DND-41 (cell line): ENCODE results near the gene FOXN3.

Experiments
- ATAC-seq: fragments of 200-7000 bp; cut with Tn5 transposase; 3 replicates; pipeline ENCODE4 v1.9.1; 2021; ENCODE audit warnings: low read depth; ENCODE audit not compliant: insufficient read depth
- DNase-seq: peaks from one replicate; pipeline ENCODE4 v3.0.0-alpha.2; 2020
- H2AFZ ChIP-seq: 2 replicates; pipeline ENCODE4 v1.6.0; 2012; ENCODE audit warnings: low read depth, low read length
- H3K27ac ChIP-seq: 2 replicates; pipeline ENCODE4 v1.5.1; 2012; ENCODE audit warnings: low read length, inconsistent platforms
- H3K27me3 ChIP-seq: fragments of 200-600 bp; sonication (generic); 2 replicates; pipeline ENCODE4 v1.6.0; 2012; ENCODE audit warnings: low read length, mild to moderate bottlenecking, inconsistent platforms; ENCODE audit not compliant: insufficient read depth, poor library complexity
- H3K36me3 ChIP-seq: 2 replicates; pipeline ENCODE4 v1.5.1; 2012; ENCODE audit warnings: low read length, inconsistent platforms; ENCODE audit not compliant: insufficient read depth
- H3K4me1 ChIP-seq: 2 replicates; pipeline ENCODE4 v1.5.1; 2012; ENCODE audit warnings: mild to moderate bottlenecking, low read length; ENCODE audit not compliant: insufficient read depth
- H3K4me2 ChIP-seq: 2 replicates; pipeline ENCODE4 v1.6.0; 2012; ENCODE audit warnings: mild to moderate bottlenecking, moderate library complexity, low read length, inconsistent platforms; ENCODE audit not compliant: insufficient read depth
- H3K4me3 ChIP-seq, 2 experiments: fragments of 200-600 bp in 1 of 2; shearing (Covaris generic) in 1 of 2; 2 replicates each; pipeline ENCODE4 v1.5.1; 2012 to 2016; ENCODE audit warnings: inconsistent platforms in 2 of 2, low read length in 2 of 2, mild to moderate bottlenecking in 2 of 2, low read depth in 1 of 2, moderate library complexity in 1 of 2
- H3K79me2 ChIP-seq: 2 replicates; pipeline ENCODE4 v1.6.0; 2012; ENCODE audit warnings: low read length, inconsistent platforms; ENCODE audit not compliant: insufficient read depth
- H3K9ac ChIP-seq: 2 replicates; pipeline ENCODE4 v1.6.0; 2012; ENCODE audit warnings: low read depth, mild to moderate bottlenecking, inconsistent platforms, low read length, moderate library complexity
- H3K9me3 ChIP-seq: 2 replicates; pipeline ENCODE4 v1.5.1; 2012; ENCODE audit warnings: low read length, moderate library complexity, mild to moderate bottlenecking, inconsistent platforms; ENCODE audit not compliant: insufficient read depth, severe bottlenecking
- H4K20me1 ChIP-seq: 2 replicates; pipeline ENCODE4 v1.6.0; 2012; ENCODE audit warnings: low read length; ENCODE audit not compliant: insufficient read depth
- CTCF ChIP-seq: IDR thresholded peaks from 2 replicates; pipeline ENCODE4 v1.5.1; 2012; ENCODE audit warnings: borderline replicate concordance, low read length, moderate library complexity, mild to moderate bottlenecking; ENCODE audit not compliant: poor library complexity, severe bottlenecking; ENCODE audit errors: extremely low read depth
- EZH2 ChIP-seq: IDR thresholded peaks from 3 replicates; pipeline ENCODE4 v1.6.1; 2012; ENCODE audit warnings: borderline replicate concordance, low read depth, mild to moderate bottlenecking, moderate library complexity, low read length, inconsistent platforms; ENCODE audit not compliant: severe bottlenecking

Gene FOXN3

GRCh38 chr14:89417091-89417464 lies at the start of gene FOXN3:
Gene FOXN3, minus strand, starts transcription at chr14:89417233. Its CDS starts 4,757 bp downstream, at chr14:89412476.
- H2AFZ ChIP-seq = peak within 1 kb of the TSS; percentile 76
- H3K27me3 ChIP-seq = no peaks in the 10 kb centered on the region

GRCh38 chr14:89466484-89466883 lies 49.5 kb upstream of the FOXN3 start:
- peak overlapping the region; percentile 15; the same call in 1 of the 2 replicates for H3K9ac ChIP-seq
- peaks cover 26% of the 10 kb centered on the region for H3K4me1 ChIP-seq
- no peaks in the 10 kb centered on the region for H3K27me3 ChIP-seq
- H3K36me3 ChIP-seq = no peaks in the 10 kb centered on the region
- no peaks in the 10 kb centered on the region for H4K20me1 ChIP-seq
- no peak for TF ChIP-seq EZH2
- TF ChIP-seq CTCF = no peak
- H2AFZ ChIP-seq = no peak overlapping the region
- 0 out of 2 replicates have a peak, but pooled peaks cover 3% of the 10 kb centered on the region for H3K79me2 ChIP-seq
- H3K9me3 ChIP-seq = no peaks in the 10 kb centered on the region
- DNase-seq = peak; percentile 80
- H3K4me2 ChIP-seq = no peak overlapping the region
- H3K4me3 ChIP-seq = no peak overlapping the region
- ATAC-seq = peak; percentile 95
- H3K27ac ChIP-seq = peak overlapping the region; percentile 74

More at GRCh38 chr14:89417091-89417464, at the start of gene FOXN3:
- Histone ChIP-seq H3K9me3 (no peaks in the 10 kb centered on the region), H3K36me3 (peaks cover 28% of the 10 kb centered on the region), H3K9ac (peak within 1 kb of the TSS; percentile 97), H3K4me1 (peaks cover 55% of the 10 kb centered on the region), H4K20me1 (peaks cover 9% of the 10 kb centered on the region; the same call in 1 of the 2 replicates), H3K4me3 (peak within 1 kb of the TSS; percentile 72 to 91), H3K79me2 (peaks cover 68% of the 10 kb centered on the region), H3K4me2 (peak within 1 kb of the TSS; percentile 81), H3K27ac (peak within 1 kb of the TSS; percentile 82)
- ATAC-seq (peak; percentile 55), DNase-seq (peak; percentile 91)
- no peak for TF ChIP-seq CTCF
- no peak for TF ChIP-seq EZH2

GRCh38 chr14:89465876-89466275 lies 48.8 kb upstream of the FOXN3 start:
- H3K9ac ChIP-seq = no peak overlapping the region
- H3K4me2 ChIP-seq = no peak overlapping the region
- 0 out of 2 replicates have a peak, but pooled peaks cover 3% of the 10 kb centered on the region for H3K79me2 ChIP-seq
- no peak for DNase-seq
- no peaks in the 10 kb centered on the region for H3K9me3 ChIP-seq
- H3K4me3 ChIP-seq = no peak overlapping the region
- ATAC-seq = no peak
- H3K27me3 ChIP-seq = no peaks in the 10 kb centered on the region
- no peaks in the 10 kb centered on the region for H3K36me3 ChIP-seq
- H3K27ac ChIP-seq = peak overlapping the region; percentile 74
- no peak overlapping the region for H2AFZ ChIP-seq
- H4K20me1 ChIP-seq = no peaks in the 10 kb centered on the region
- peaks cover 26% of the 10 kb centered on the region for H3K4me1 ChIP-seq
- TF ChIP-seq EZH2 (no peak), CTCF (no peak)
